ENCODE measurements around the gene RPRD1B.
A peak's percentile ranks its signal among the peaks of the same experiment; 100 is the strongest.
"Not testable (repeated sequence)": the region's sequence is repeated elsewhere in the genome, so short reads cannot be mapped to it uniquely, and the experiment has no call there.

The RPRD1B gene

GRCh38 chr20:38092915-38093314 is 59.4 kb downstream of the RPRD1B start:
- Histone ChIP-seq H3K4me1 (peaks cover 26% of the 10 kb centered on the region), H3K36me3 (peaks cover 25% of the 10 kb centered on the region), H3K27me3 (no peaks in the 10 kb centered on the region), H3K9me3 (no peaks in the 10 kb centered on the region), H3K4me3 (ENCODE audit: low read depth, low read length) (no peak overlapping the region)
- TF ChIP-seq CTCF (IDR thresholded peaks at IDR 0.05; ENCODE audit: low read depth, low read length) = no peak
- DNase-seq = no peak

- TF ChIP-seq CTCF (IDR thresholded peaks at IDR 0.05; ENCODE audit: low read depth, low read length) = no peak
- no peak overlapping the region for H3K4me3 ChIP-seq (ENCODE audit: low read depth, low read length)
- DNase-seq = no peak
- no peaks in the 10 kb centered on the region for H3K9me3 ChIP-seq
- H3K36me3 ChIP-seq = peaks cover 25% of the 10 kb centered on the region
- no peaks in the 10 kb centered on the region for H3K27me3 ChIP-seq
- peaks cover 26% of the 10 kb centered on the region for H3K4me1 ChIP-seq
These were observed 60.1 kb downstream of the RPRD1B start for GRCh38 chr20:38093641-38094077.

- Histone ChIP-seq H3K36me3 (peaks cover 25% of the 10 kb centered on the region), H3K4me3 (ENCODE audit: low read depth, low read length) (no peak overlapping the region), H3K27me3 (no peaks in the 10 kb centered on the region), H3K4me1 (peaks cover 26% of the 10 kb centered on the region), H3K9me3 (no peaks in the 10 kb centered on the region)
- DNase-seq = peak; percentile 34
- TF ChIP-seq CTCF (IDR thresholded peaks at IDR 0.05; ENCODE audit: low read depth, low read length) = no peak
These were observed 60.9 kb downstream of the RPRD1B start for GRCh38 chr20:38094373-38094891.

GRCh38 chr20:38095017-38095686 is 61.6 kb downstream of the RPRD1B start:
- peaks cover 26% of the 10 kb centered on the region for H3K4me1 ChIP-seq
- no peaks in the 10 kb centered on the region for H3K27me3 ChIP-seq
- H3K9me3 ChIP-seq = no peaks in the 10 kb centered on the region
- no peak for TF ChIP-seq CTCF (IDR thresholded peaks at IDR 0.05; ENCODE audit: low read depth, low read length)
- H3K4me3 ChIP-seq (ENCODE audit: low read depth, low read length) = no peak overlapping the region
- DNase-seq = no peak
- peaks cover 19% of the 10 kb centered on the region for H3K36me3 ChIP-seq

- no peak overlapping the region for H3K4me3 ChIP-seq (ENCODE audit: low read depth, low read length)
- TF ChIP-seq CTCF (IDR thresholded peaks at IDR 0.05; ENCODE audit: low read depth, low read length) = no peak
- no peaks in the 10 kb centered on the region for H3K27me3 ChIP-seq
- 0 out of 2 replicates have a peak, but pooled peaks cover 2% of the 10 kb centered on the region for H3K36me3 ChIP-seq
- no peaks in the 10 kb centered on the region for H3K9me3 ChIP-seq
- peaks cover 13% of the 10 kb centered on the region for H3K4me1 ChIP-seq
- no peak for DNase-seq
These were observed 65.4 kb downstream of the RPRD1B start for GRCh38 chr20:38098952-38099351.

- H3K27me3 ChIP-seq; DNase-seq; H3K4me3 ChIP-seq (ENCODE audit: low read depth, low read length); H3K4me1 ChIP-seq; H3K36me3 ChIP-seq; H3K9me3 ChIP-seq: not testable (repeated sequence)
These were observed 68.7 kb downstream of the RPRD1B start for GRCh38 chr20:38102206-38102605.
